NCI-H748 (cell line): ENCODE data around the gene EDNRB.
"Not testable (repeated sequence)": the region's sequence is repeated elsewhere in the genome, so short reads cannot be mapped to it uniquely, and the experiment has no call there.

Experiments used
- DNase-seq: peaks from one replicate; lab custom pipeline; 2025; ENCODE audit not compliant: unreplicated experiment; lab: John Stamatoyannopoulos, UW

EDNRB gene

GRCh38 chr13:77918391-77919245 is at the start of gene EDNRB:
Gene EDNRB, minus strand, starts transcription at chr13:77918831. Its CDS starts 258 bp downstream, at chr13:77918573.
- peak; percentile 38 for DNase-seq

DNA sequence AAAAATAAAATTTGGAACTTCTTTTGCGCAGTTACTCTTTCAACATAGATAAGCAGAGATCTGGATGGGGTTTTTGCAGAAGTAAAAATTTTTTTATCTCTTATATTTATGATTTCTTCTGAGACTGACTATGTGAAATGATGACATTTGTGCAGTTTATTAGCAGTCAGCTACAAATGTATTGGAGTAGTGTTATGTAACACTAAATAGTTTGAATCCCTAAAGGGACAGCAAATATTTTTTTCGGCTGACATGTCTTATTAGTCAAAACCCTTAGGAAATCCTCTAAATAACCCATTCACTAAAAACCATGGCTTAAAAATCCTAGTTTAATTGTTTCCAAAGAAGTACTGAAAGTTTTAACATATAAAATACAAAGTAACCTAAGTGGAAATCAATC is 48.0 kb upstream of the EDNRB start:
- no peak for DNase-seq

- no peak for DNase-seq
Observed at GRCh38 chr13:77952737-77953136, 34.1 kb upstream of the EDNRB start.

- no peak for DNase-seq
Observed at GRCh38 chr13:77952276-77952675, 33.6 kb upstream of the EDNRB start.

DNA sequence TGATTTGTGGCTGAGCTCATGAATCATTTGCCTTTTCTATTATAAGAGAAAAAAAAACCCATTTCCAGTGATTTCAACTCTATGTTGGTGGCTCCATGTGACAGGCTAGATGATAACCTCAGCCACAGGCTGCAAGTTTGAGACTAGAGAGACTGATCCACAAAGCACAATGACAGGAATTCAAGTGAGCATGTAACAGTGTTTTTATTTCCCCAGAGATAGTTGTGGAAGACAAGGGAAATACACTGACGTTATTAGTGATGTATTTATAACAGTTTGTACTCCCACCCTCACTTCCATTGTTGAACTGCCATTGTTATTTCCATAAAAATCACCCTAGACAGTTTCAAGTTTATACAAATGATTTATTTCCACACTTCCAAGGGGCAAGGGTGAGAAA is 27.9 kb upstream of the EDNRB start:
- no peak for DNase-seq

- DNase-seq, result not testable (repeated sequence)
Observed at GRCh38 chr13:77935063-77935462, 16.4 kb upstream of the EDNRB start.

DNA sequence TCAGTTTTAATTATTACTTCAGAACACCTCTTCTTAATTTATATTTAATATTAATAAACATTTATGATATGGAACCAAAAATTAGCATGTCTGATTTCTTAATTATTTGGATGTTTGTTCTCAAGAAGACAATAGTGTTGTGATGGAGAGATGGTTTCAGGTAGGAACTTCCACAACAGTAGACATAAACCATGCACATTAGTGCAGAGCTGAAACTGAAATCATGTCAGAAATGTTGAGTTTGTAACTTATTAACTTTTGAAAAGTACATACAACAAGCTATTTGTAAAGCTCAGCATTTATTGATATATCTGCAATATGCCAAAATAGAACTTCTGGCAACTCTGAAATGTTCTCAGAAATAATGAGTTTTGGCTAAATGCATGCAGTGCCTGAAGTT is 11.8 kb upstream of the EDNRB start:
- DNase-seq, result no peak

GRCh38 chr13:77928909-77929308 is 10.3 kb upstream of the EDNRB start:
- DNase-seq, result peak; percentile 18

DNA sequence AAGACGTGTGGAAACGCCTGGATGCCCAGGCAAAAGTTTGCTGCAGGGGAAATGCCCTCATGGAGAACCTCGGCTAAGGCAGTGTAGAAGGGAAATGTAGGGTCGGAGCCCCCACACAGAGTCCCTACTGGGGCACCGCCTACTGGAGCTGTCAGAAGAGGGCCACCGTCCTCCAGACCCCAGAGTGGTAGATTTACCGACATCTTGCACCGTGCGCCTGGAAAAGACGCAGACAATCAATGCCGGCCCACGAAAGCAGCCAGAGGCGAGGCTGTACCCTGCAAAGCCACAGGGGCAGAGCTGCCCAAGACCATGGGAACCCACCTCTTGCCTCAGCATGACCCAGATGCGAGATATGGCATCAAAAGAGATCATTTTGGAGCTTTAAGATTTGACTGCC is 7.0 kb upstream of the EDNRB start:
- no peak for DNase-seq

- DNase-seq, result peak; percentile 16
Observed at GRCh38 chr13:77919921-77920294, 1.3 kb upstream of the EDNRB start.

GRCh38 chr13:77919246-77919920 is 752 bp upstream of the EDNRB start:
- DNase-seq, result peak; percentile 69

DNA sequence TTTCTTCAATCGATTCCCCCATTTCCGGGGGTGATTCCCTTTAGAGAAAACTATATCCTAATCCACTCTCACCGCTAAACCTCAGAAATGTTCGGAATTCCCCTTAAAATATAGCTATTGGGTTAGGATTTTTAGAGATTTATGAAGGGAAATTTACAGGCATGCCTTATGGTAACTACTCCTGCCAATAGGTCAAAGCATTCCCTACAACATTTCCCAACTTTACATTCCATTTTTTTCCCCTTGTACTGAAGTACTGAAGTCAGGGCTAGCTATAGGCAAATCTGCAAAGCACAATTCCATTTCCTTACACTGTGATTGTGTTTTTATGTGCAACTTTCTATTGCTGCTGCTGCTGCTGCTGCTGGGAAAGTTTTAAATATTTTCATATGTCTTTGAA is 2.1 kb downstream of the EDNRB start:
- DNase-seq, result no peak

DNA sequence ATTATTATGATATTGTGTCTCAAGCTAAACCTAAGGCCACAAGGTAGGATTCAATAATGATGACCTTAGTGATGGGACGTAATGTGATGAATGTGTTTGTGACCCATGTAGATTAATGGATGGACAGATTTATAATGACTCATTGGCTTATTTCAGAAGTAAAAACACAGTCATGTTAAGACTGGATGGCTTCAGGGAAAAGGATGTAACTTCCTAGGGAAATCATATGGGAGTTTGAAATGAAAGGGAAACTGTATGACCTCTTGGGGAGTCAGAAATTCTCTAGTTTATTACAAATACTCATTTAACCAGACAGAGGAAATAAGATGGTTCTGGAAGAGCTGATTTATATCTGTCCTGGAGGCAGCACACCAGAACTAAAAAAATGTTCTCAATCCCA is 2.9 kb downstream of the EDNRB start:
- DNase-seq, result no peak

- DNase-seq, result no peak
Observed at GRCh38 chr13:77913003-77913402, 5.6 kb downstream of the EDNRB start.

DNA sequence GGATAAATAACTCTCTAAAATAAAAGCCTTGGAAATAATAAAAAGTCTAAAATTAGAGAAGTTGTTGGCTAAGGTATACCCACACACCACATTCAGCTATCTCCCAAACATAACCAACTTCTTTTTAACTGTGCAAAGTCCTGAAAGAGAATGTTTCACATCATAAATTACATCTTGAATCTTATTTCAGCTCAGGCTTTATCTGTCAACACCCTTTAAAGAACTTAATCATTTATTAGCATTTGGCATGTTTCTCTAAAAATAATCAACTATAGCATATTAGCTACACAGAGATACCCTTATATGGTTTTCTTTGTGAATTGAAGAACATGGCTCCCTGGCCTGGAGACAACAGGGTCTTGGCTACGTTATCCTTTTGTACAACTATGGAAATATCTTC is 6.9 kb downstream of the EDNRB start:
- DNase-seq, result no peak

DNA sequence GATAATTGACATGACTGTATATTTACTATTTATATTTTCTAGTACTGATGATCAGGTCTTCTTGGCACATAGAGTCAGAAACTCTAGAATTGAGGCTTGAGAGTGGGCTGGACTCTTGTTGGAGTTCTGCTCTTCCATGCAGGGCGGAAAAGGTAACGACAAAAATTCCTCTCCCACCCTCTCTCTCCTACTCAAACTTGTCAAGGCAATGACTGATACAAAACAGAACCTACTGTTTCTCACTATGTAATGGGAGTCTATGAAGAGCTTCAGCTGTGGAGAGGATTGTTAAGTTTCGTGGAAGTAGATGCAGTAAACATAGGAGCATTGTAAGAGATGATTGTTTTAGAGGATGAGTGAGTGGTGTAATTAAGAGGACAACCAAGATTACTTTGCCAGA is 8.8 kb downstream of the EDNRB start:
- no peak for DNase-seq

GRCh38 chr13:77908531-77908930 is 10.1 kb downstream of the EDNRB start:
- no peak for DNase-seq

GRCh38 chr13:77907666-77908341 is 10.8 kb downstream of the EDNRB start:
- DNase-seq, result no peak

DNA sequence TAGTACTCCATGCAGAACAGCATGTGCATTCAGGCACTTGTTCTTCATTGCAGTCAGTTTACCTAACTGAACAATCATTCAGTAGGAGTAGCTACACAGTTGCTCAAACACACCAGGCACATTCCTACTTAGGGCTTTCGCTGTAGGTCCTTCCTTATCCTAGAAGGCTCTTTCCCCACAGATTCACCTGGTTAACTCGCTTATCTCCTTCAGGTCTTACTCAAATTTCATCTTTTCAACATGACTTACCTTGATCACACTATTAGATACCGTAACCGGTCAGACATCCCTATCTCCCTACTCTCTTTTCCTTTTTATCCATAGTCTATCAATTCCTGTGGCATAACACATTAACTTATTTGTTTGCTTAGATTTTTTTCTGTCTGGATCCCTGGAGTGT is 14.6 kb downstream of the EDNRB start:
- DNase-seq, result no peak

DNA sequence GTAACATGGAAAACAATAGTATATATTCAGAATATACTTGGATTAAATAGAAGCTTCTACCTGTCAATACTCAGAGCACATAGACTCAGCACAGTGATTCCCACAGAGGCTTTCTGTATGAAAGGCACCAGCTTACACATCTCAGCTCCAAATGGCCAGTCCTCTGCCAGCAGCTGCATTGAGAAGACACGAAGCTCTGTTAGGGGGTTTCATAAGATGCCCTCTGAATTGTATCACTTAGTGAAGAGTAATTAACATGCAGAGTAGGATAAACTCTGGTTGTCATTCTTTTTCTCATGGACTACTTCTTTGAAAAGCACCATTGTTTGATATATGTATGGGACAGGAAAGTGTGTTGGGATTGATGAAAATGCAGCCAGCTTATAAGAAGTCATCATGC is 15.2 kb downstream of the EDNRB start:
- no peak for DNase-seq

- DNase-seq, result no peak
Observed at GRCh38 chr13:77902319-77902963, 16.2 kb downstream of the EDNRB start.
